SK-N-SH (cell line): Measurements from ENCODE around the gene HDAC11. TPM values are rescaled to one million over a fixed set of nuclear protein-coding genes. Genes with fewer than 3 reads are reported as not detected.

Experiments used
- CTCF ChIA-PET: fragments of 300-600, 350-600 bp; formaldehyde crosslinking; extraction: SDS; loops from one replicate; lab custom pipeline; 2021; lab: Yijun Ruan, JAX
- POLR2A ChIA-PET: fragments of 350-600 bp; sonication (Branson Sonifier 250); formaldehyde crosslinking; extraction: SDS; loops from one replicate; lab custom pipeline; 2020; ENCODE audit warnings: antibody characterized with exemption, inconsistent platforms; lab: Yijun Ruan, JAX
- DNase-seq: peaks from one replicate; pipeline ENCODE4 v3.0.0; 2012
- H2AFZ ChIP-seq: fragments of 200-600 bp; sonication (generic); 2 replicates; pipeline ENCODE4 v1.8.1; 2016; ENCODE audit warnings: antibody characterized with exemption, mild to moderate bottlenecking, low read depth
- H3F3A ChIP-seq: fragments of 200-600 bp; sonication (generic); replicated peaks from 2 replicates; pipeline ENCODE3; 2016; ENCODE audit warnings: antibody characterized with exemption, mild to moderate bottlenecking; ENCODE audit not compliant: insufficient read depth
- H3K27ac ChIP-seq, 2 experiments: fragments of 200-500 bp in 1 of 2; fragments of 200-600 bp in 1 of 2; sonication (Bioruptor generic) in 1 of 2; sonication (generic), shearing (Covaris generic) in 1 of 2; 2 replicates each; pipeline versions ENCODE4 v1.5.1 to v1.6.1; 2014 to 2016; ENCODE audit warnings: low read depth in 2 of 2, inconsistent platforms in 1 of 2, low read length in 1 of 2, mild to moderate bottlenecking in 1 of 2, mixed read lengths in 1 of 2
- H3K27me3 ChIP-seq: fragments of 200-600 bp; sonication (generic), shearing (Covaris generic); 2 replicates; pipeline ENCODE4 v1.6.1; 2016; ENCODE audit warnings: mixed run types; ENCODE audit not compliant: insufficient read depth
- H3K36me3 ChIP-seq, 2 experiments: fragments of 200-500 bp in 1 of 2; fragments of 200-600 bp in 1 of 2; sonication (Bioruptor generic) in 1 of 2; sonication (generic) in 1 of 2; replicated peaks in 1 of 2; 2 replicates each; pipeline versions ENCODE3 to v1.5.1; 2014 to 2016; ENCODE audit warnings: low read length in 1 of 2, mild to moderate bottlenecking in 1 of 2; ENCODE audit not compliant: insufficient read depth in 2 of 2, control insufficient read depth in 1 of 2
- H3K4me1 ChIP-seq, 2 experiments: fragments of 200-500 bp in 1 of 2; fragments of 200-600 bp in 1 of 2; sonication (Bioruptor generic) in 1 of 2; sonication (generic), shearing (Covaris generic) in 1 of 2; 2 replicates each; pipeline versions ENCODE4 v1.5.1 to v1.6.1; 2014 to 2016; ENCODE audit warnings: low read depth in 1 of 2, low read length in 1 of 2, mixed run types in 1 of 2; ENCODE audit not compliant: insufficient read depth in 2 of 2, control insufficient read depth in 1 of 2
- H3K4me2 ChIP-seq: fragments of 200-600 bp; sonication (generic), shearing (Covaris generic); 2 replicates; pipeline ENCODE4 v1.6.1; 2017; ENCODE audit warnings: mixed run types
- H3K4me3 ChIP-seq, 2 experiments: fragments of 200-500 bp in 1 of 2; fragments of 200-600 bp in 1 of 2; sonication (Bioruptor generic) in 1 of 2; sonication (generic), shearing (Covaris generic) in 1 of 2; 2 replicates each; pipeline versions ENCODE4 v1.5.1 to v1.8.1; 2014 to 2016; ENCODE audit warnings: low read depth in 2 of 2, inconsistent platforms in 1 of 2, low read length in 1 of 2, mild to moderate bottlenecking in 1 of 2, mixed read lengths in 1 of 2, moderate library complexity in 1 of 2
- H3K79me2 ChIP-seq: fragments of 200-600 bp; sonication (generic); 2 replicates; pipeline ENCODE4 v1.8.1; 2017; ENCODE audit warnings: mild to moderate bottlenecking; ENCODE audit not compliant: insufficient read depth
- H3K9ac ChIP-seq: fragments of 200-600 bp; sonication (generic); 2 replicates; pipeline ENCODE4 v1.6.1; 2017; ENCODE audit warnings: mixed run types
- H3K9me2 ChIP-seq: fragments of 200-600 bp; sonication (generic); 2 replicates; pipeline ENCODE4 v1.6.1; 2017; ENCODE audit warnings: mixed run types
- H3K9me3 ChIP-seq: fragments of 200-600 bp; sonication (generic); 2 replicates; pipeline ENCODE4 v1.6.1; 2017; ENCODE audit warnings: mixed run types, mild to moderate bottlenecking, moderate library complexity
- H4K20me1 ChIP-seq: fragments of 200-600 bp; sonication (generic); 2 replicates; pipeline ENCODE4 v1.6.1; 2017; ENCODE audit warnings: mild to moderate bottlenecking, mixed run types; ENCODE audit not compliant: insufficient read depth
- FOSL2 ChIP-seq: IDR thresholded peaks from 2 replicates; pipeline ENCODE4 v1.4.0; 2012; ENCODE audit warnings: low read depth, mild to moderate bottlenecking, moderate library complexity, borderline replicate concordance
- FOXJ3 ChIP-seq: sonication (generic); formaldehyde crosslinking; IDR thresholded peaks from 2 replicates; pipeline ENCODE4 v1.5.1; 2020; ENCODE audit warnings: mild to moderate bottlenecking, missing genetic modification reagents
- GABPA ChIP-seq: IDR thresholded peaks from 2 replicates; pipeline ENCODE4 v1.4.0; 2012; ENCODE audit warnings: low read depth, mild to moderate bottlenecking
- MEF2A ChIP-seq: IDR thresholded peaks from 2 replicates; pipeline ENCODE4 v1.4.0; 2012; ENCODE audit warnings: low read depth, borderline replicate concordance
- MXI1 ChIP-seq: IDR thresholded peaks from 2 replicates; pipeline ENCODE4 v1.6.1; 2012; ENCODE audit warnings: mild to moderate bottlenecking, low read depth, low read length, improper control_type of control experiment
- NFIC ChIP-seq: IDR thresholded peaks from 2 replicates; pipeline ENCODE4 v1.4.0; 2012; ENCODE audit warnings: borderline replicate concordance
- NRF1 ChIP-seq: IDR thresholded peaks from 2 replicates; pipeline ENCODE4 v1.6.1; 2012; ENCODE audit warnings: low read depth, mild to moderate bottlenecking, low read length
- PBX3 ChIP-seq: IDR thresholded peaks from 2 replicates; pipeline ENCODE4; 2012
- POLR2AphosphoS5 ChIP-seq: IDR thresholded peaks from 2 replicates; pipeline ENCODE4 v1.6.1; 2012; ENCODE audit warnings: low read depth, low read length
- RAD21 ChIP-seq: IDR thresholded peaks from 2 replicates; pipeline ENCODE4 v1.6.1; 2012; ENCODE audit warnings: mild to moderate bottlenecking, low read length
- RXRA ChIP-seq: IDR thresholded peaks from 2 replicates; pipeline ENCODE4 v1.4.0; 2012; ENCODE audit warnings: low read depth, mild to moderate bottlenecking, borderline replicate concordance
- SIN3A ChIP-seq: IDR thresholded peaks from 2 replicates; pipeline ENCODE4 v1.6.1; 2012; ENCODE audit warnings: low read depth, mild to moderate bottlenecking, low read length, moderate library complexity, borderline replicate concordance
- TCF12 ChIP-seq: IDR thresholded peaks from 2 replicates; pipeline ENCODE4 v1.4.0; 2012
- YY1 ChIP-seq: IDR thresholded peaks from 2 replicates; pipeline ENCODE4 v1.4.0; 2012; ENCODE audit warnings: low read depth, mild to moderate bottlenecking
- WGBS: methylation state at CpG from one replicate; pipeline ENCODE4 v1.1.6; 2017; ENCODE audit warnings: low lambda C conversion rate; 5-methylcytosine and 5-hydroxymethylcytosine counted together
- polyA plus RNA-seq, 3 experiments: library from polyadenylated mRNA; depleted of rRNA; stranded (reverse); fragments of >200 nt; gene quantifications; 2 replicates each; pipeline ENCODE4 v1.2.3, GENCODE V29; 2012
- TF ChIP-seq, protein P1 (sequence below): IDR thresholded peaks from 2 replicates; pipeline ENCODE4 v1.4.0; 2012; ENCODE audit warnings: low read depth, borderline replicate concordance
- TF ChIP-seq, protein P2 (sequence below): fragments of 150-350 bp; IDR thresholded peaks from 2 replicates; pipeline ENCODE4 v1.6.1; 2017; ENCODE audit warnings: antibody characterized with exemption, low read length, low read depth, borderline replicate concordance

Gene HDAC11
- polyA plus RNA-seq, 1 of the 3 experiments (the other 2 are of a cell fraction), result 17.5 TPM

GRCh38 chr3:13452490-13453335, 27.4 kb upstream of the HDAC11 start (continued):
- TF ChIP-seq YY1 (no peak), GABPA (no peak)

DNA sequence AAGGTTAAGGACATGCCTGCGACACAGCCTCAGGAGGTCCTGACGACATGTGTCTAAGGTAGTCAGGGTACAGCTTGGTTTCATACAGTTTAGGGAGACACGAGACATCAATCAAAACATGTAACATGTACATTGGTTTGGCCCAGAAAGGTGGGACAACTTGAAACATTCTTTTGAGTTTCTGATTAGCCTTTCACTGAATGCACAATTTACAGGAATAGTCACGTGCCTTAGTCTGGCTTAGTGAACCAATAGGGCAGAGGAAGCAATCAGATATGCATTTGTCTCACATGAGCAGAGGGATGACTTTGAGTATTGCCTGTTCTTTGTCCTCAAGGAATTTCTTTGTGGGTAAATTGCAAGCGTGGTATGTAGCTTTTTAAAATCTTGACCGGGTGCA, 24.5 kb upstream of the HDAC11 start:
- Histone ChIP-seq H2AFZ (no peak overlapping the region), H3K9me2 (no peaks in the 10 kb centered on the region), H3K9ac (no peak overlapping the region), H3K27ac (no peak overlapping the region), H3K9me3 (no peaks in the 10 kb centered on the region), H3K4me2 (no peak overlapping the region), H3K27me3 (no peaks in the 10 kb centered on the region; the same call in 1 of the 2 replicates), H3K36me3 (no peaks in the 10 kb centered on the region), H3K4me1 (no peaks in the 10 kb centered on the region; a peak in 1 of 4 replicates), H3K79me2 (no peaks in the 10 kb centered on the region), H3F3A (no peaks in the 10 kb centered on the region), H4K20me1 (no peaks in the 10 kb centered on the region), H3K4me3 (no peak overlapping the region)
- WGBS, result 70% methylated on average over 6 of the region's 6 CpGs
- CTCF ChIA-PET, result interaction anchor here (0.7 to 2.0 kb wide), 6 partner anchors 102 to 364 kb away, joined by 3 to 8 read pairs (median 3); no protein-coding TSS in a partner anchor
- TF ChIP-seq NRF1 (no peak), RAD21 (no peak), TCF12 (no peak)
- TF ChIP-seq, protein P1, sequence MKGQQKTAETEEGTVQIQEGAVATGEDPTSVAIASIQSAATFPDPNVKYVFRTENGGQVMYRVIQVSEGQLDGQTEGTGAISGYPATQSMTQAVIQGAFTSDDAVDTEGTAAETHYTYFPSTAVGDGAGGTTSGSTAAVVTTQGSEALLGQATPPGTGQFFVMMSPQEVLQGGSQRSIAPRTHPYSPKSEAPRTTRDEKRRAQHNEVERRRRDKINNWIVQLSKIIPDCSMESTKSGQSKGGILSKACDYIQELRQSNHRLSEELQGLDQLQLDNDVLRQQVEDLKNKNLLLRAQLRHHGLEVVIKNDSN, result 0 out of 2 replicates have a peak, but pooled peaks have one; percentile 14
- no peak for DNase-seq
- POLR2A ChIA-PET, result no interaction called here

DNA sequence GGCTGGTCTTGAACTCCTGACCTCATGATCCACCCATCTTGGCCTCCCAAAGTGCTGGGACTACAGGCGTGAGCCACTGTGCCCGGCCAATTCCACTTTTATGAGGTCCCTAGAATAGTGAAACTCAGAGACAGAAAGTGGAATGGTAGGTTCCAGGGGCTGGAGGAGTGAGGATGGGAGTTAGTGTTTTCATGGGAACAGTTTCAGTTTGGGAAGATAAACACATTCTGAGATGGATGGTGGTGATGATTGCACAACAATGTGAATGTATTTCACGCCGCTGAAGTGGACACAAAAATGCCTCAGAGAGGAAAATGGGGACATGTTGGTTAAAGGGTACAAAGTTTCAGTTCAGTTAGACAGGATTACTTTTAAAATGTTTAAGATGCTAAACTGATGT, 22.5 kb upstream of the HDAC11 start:
- Histone ChIP-seq H3K36me3 (no peaks in the 10 kb centered on the region), H3F3A (no peaks in the 10 kb centered on the region), H3K4me2 (no peak overlapping the region), H3K27ac (no peak overlapping the region), H3K9me3 (no peaks in the 10 kb centered on the region), H3K9ac (no peak overlapping the region), H2AFZ (no peak overlapping the region), H3K9me2 (no peaks in the 10 kb centered on the region), H3K4me1 (no peaks in the 10 kb centered on the region; a peak in 1 of 4 replicates), H3K27me3 (no peaks in the 10 kb centered on the region; the same call in 1 of the 2 replicates), H3K4me3 (no peak overlapping the region), H4K20me1 (no peaks in the 10 kb centered on the region), H3K79me2 (no peaks in the 10 kb centered on the region)
- DNase-seq, result no peak
- CTCF ChIA-PET, result interaction anchor here (1.3 kb wide), 1 partner anchor 423 kb away, joined by 3 read pairs; no protein-coding TSS in a partner anchor
- TF ChIP-seq FOXJ3 (CRISPR knock-in tag), result no peak
- no peak for TF ChIP-seq RAD21
- TF ChIP-seq, protein P1, result no peak
- no peak for TF ChIP-seq NRF1
- no peak for TF ChIP-seq POLR2AphosphoS5
- no peak for TF ChIP-seq FOSL2
- TF ChIP-seq SIN3A, result no peak
- TF ChIP-seq PBX3, result no peak
- TF ChIP-seq, protein P2, sequence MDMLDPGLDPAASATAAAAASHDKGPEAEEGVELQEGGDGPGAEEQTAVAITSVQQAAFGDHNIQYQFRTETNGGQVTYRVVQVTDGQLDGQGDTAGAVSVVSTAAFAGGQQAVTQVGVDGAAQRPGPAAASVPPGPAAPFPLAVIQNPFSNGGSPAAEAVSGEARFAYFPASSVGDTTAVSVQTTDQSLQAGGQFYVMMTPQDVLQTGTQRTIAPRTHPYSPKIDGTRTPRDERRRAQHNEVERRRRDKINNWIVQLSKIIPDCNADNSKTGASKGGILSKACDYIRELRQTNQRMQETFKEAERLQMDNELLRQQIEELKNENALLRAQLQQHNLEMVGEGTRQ, result no peak
- no peak for TF ChIP-seq MXI1
- TF ChIP-seq RXRA, result no peak
- no peak for TF ChIP-seq NFIC
- no peak for TF ChIP-seq TCF12
- TF ChIP-seq MEF2A, result no peak
- WGBS, result 85% methylated on average over 4 of the region's 4 CpGs
- POLR2A ChIA-PET, result no interaction called here
